CD14-positive monocyte (primary cell): ENCODE results near the gene TTC7B. TPM values are rescaled to one million over a fixed set of nuclear protein-coding genes. Genes with fewer than 3 reads are reported as not detected.

ENCODE experiments used
- DNase-seq, 3 donors: peaks; one replicate each; pipeline ENCODE4 v3.0.0-alpha.2; 2011 to 2022
- H2AFZ ChIP-seq: 2 replicates; pipeline ENCODE4 v1.6.0; 2012; ENCODE audit warnings: mild to moderate bottlenecking, low read depth, low read length, inconsistent platforms; ENCODE audit not compliant: insufficient read depth, poor library complexity, severe bottlenecking
- H3K27ac ChIP-seq, 2 donors: 1 replicate in 1 of 2; 2 replicates in 1 of 2; pipeline ENCODE4 v1.5.1; 2012 to 2013; ENCODE audit warnings: low read length in 2 of 2, control low read depth in 1 of 2, inconsistent platforms in 1 of 2, low read depth in 1 of 2, mild to moderate bottlenecking in 1 of 2
- H3K27me3 ChIP-seq, 2 donors: one replicate each; pipeline versions ENCODE4 v1.6.0 to v1.6.1; 2011 to 2013; ENCODE audit warnings: low read length in 2 of 2; ENCODE audit not compliant: control insufficient read depth in 2 of 2, insufficient read depth in 2 of 2
- H3K36me3 ChIP-seq, 2 donors: replicated peaks in 1 of 2; 1 replicate in 1 of 2; 2 replicates in 1 of 2; pipeline versions ENCODE4 v1.5.1 to v1.6.1; 2012 to 2013; ENCODE audit warnings: low read length in 2 of 2, control low read depth in 1 of 2, inconsistent platforms in 1 of 2, mild to moderate bottlenecking in 1 of 2; ENCODE audit not compliant: insufficient read depth in 2 of 2, control insufficient read depth in 1 of 2
- H3K4me1 ChIP-seq, 2 donors: 1 replicate in 1 of 2; 2 replicates in 1 of 2; pipeline versions ENCODE4 v1.5.1 to v1.6.1; 2012 to 2013; ENCODE audit warnings: low read length in 2 of 2, control low read depth in 1 of 2, inconsistent platforms in 1 of 2, mild to moderate bottlenecking in 1 of 2, moderate library complexity in 1 of 2; ENCODE audit not compliant: insufficient read depth in 2 of 2, control insufficient read depth in 1 of 2
- H3K4me2 ChIP-seq: replicated peaks from 2 replicates; pipeline ENCODE3; 2012; ENCODE audit warnings: low read length, moderate library complexity, mild to moderate bottlenecking; ENCODE audit not compliant: poor library complexity, severe bottlenecking; ENCODE audit errors: extremely low read depth
- H3K4me3 ChIP-seq, 3 experiments: fragments of 200-600 bp in 1 of 3; sonication (generic) in 1 of 3; replicated peaks in 1 of 3; 1 replicate in 2 of 3; 2 replicates in 1 of 3; pipeline ENCODE4 v1.5.1; 2011 to 2013; ENCODE audit warnings: low read length in 3 of 3, mild to moderate bottlenecking in 3 of 3, control low read depth in 2 of 3, low read depth in 2 of 3, inconsistent platforms in 1 of 3, moderate library complexity in 1 of 3
- H3K79me2 ChIP-seq: 2 replicates; pipeline ENCODE4 v1.6.0; 2012; ENCODE audit warnings: mild to moderate bottlenecking, control low read depth, inconsistent platforms, low read length, moderate library complexity; ENCODE audit not compliant: insufficient read depth
- H3K9ac ChIP-seq: 2 replicates; pipeline ENCODE4 v1.6.0; 2017; ENCODE audit warnings: low read length, mild to moderate bottlenecking; ENCODE audit not compliant: insufficient read depth, poor library complexity, severe bottlenecking
- H3K9me3 ChIP-seq, 2 donors: replicated peaks in 1 of 2; 1 replicate in 1 of 2; 2 replicates in 1 of 2; pipeline versions ENCODE4 v1.5.1 to v1.6.1; 2012 to 2013; ENCODE audit warnings: low read length in 2 of 2, control low read depth in 1 of 2; ENCODE audit not compliant: control insufficient read depth in 1 of 2, insufficient read depth in 1 of 2
- H4K20me1 ChIP-seq: 2 replicates; pipeline ENCODE4 v1.6.0; 2012; ENCODE audit warnings: mild to moderate bottlenecking, low read length, control low read depth, moderate library complexity; ENCODE audit not compliant: insufficient read depth
- H3K27ac Mint-ChIP-seq, 7 donors: one replicate each; pipeline ENCODE4 v1.8.0; 2020; ENCODE audit warnings: mild to moderate bottlenecking in 7 of 7, mixed read lengths in 7 of 7, moderate library complexity in 6 of 7, inconsistent platforms in 2 of 7
- H3K27me3 Mint-ChIP-seq, 3 donors: one replicate each; pipeline ENCODE4 v1.8.0; 2021 to 2022; ENCODE audit warnings: low read depth in 3 of 3, mild to moderate bottlenecking in 3 of 3, mixed read lengths in 3 of 3, moderate library complexity in 3 of 3, inconsistent platforms in 1 of 3
- H3K36me3 Mint-ChIP-seq, 2 donors: one replicate each; pipeline ENCODE4 v1.8.0; 2020; ENCODE audit warnings: mixed read lengths in 2 of 2, inconsistent platforms in 1 of 2, mild to moderate bottlenecking in 1 of 2
- H3K4me1 Mint-ChIP-seq: one replicate; pipeline ENCODE4 v1.8.0; 2020; ENCODE audit warnings: mild to moderate bottlenecking, mixed read lengths
- H3K4me3 Mint-ChIP-seq, 2 donors: one replicate each; pipeline ENCODE4 v1.8.0; 2020; ENCODE audit warnings: mild to moderate bottlenecking in 2 of 2, mixed read lengths in 2 of 2, moderate library complexity in 1 of 2
- H3K9me3 Mint-ChIP-seq, 7 donors: one replicate each; pipeline ENCODE4 v1.8.0; 2020 to 2022; ENCODE audit warnings: mixed read lengths in 7 of 7, mild to moderate bottlenecking in 6 of 7, moderate library complexity in 6 of 7, inconsistent platforms in 2 of 7
- WGBS: methylation state at CpG from one replicate; pipeline ENCODE4 v1.1.5; 2013; ENCODE audit warnings: missing lambda C conversion rate; ENCODE audit not compliant: insufficient coverage; 5-methylcytosine and 5-hydroxymethylcytosine counted together
- intact Hi-C, 2 donors: fragments of 100-400 bp; cut with micrococcal nuclease; formaldehyde crosslinking; loops; one replicate each; pipeline versions ENCODE4 v1.15.0 to v1.15.1; 2023
- polyA plus RNA-seq, 3 donors: library from polyadenylated mRNA; depleted of rRNA in 1 of 3; unstranded in 2 of 3; stranded (reverse) in 1 of 3; fragments of 300-500 nt in 2 of 3; fragments of >200 nt in 1 of 3; fragmentation: Illumina TruSeq in 2 of 3; gene quantifications; 1 replicate in 2 of 3; 2 replicates in 1 of 3; pipeline ENCODE4 v1.2.3, GENCODE V29; 2012 to 2021
- TF ChIP-seq, protein P1 (sequence below): fragments of 200-600 bp; IDR thresholded peaks from one replicate; pipeline ENCODE4 v1.8.0; 2022; ENCODE audit warnings: antibody characterized with exemption, mild to moderate bottlenecking

The TTC7B gene
- polyA plus RNA-seq, 3 donors, result 0.87 to 2.6 (median 1.2) TPM

DNA sequence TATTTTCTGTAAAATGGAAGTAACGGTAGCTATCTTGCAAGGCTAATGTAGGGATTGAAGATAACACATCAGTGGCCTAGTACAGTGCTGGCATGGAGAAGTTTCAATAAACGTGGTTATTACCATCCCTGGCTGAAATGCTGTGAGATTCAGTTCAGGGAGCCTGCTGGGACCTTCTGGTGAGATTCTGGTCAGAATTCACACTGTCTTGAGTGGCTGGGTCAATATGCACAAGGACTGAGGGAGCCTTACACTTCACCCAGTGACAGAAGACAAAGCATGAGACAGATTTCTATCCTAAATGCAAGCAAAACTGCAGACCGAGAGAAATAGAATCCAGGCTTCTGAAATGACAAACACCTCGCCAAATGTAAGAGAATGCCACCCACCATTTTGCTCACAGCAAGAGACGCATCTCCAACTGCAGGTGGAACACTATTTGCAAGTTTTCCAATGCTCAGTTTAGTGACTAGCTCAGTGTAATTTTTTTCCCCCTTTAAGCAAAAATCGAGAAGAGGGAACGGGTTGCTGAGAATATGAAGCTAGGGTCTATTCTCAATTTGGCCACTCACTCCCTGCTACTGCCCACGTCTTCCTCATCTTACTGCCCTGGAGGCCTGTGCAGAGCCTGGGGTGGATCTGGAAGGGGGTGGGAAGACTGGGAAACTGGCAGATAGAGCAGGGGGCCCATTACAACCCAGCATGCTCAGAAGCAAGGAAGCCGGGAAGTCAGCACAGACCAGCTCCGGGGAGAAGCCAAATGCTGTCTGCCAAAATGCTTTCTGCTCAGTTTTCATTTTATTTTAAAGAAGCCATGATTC, 201.3 kb downstream of the TTC7B start:
- H3K9me3 Mint-ChIP-seq, result no peaks in the 10 kb centered on the region
- Histone ChIP-seq H3K79me2 (no peaks in the 10 kb centered on the region), H3K9ac (no peak overlapping the region), H3K4me2 (no peak overlapping the region), H3K27me3 (no peaks in the 10 kb centered on the region), H4K20me1 (no peaks in the 10 kb centered on the region), H3K4me3 (no peak overlapping the region), H3K9me3 (no peaks in the 10 kb centered on the region), H3K4me1 (peaks cover 26 to 28% of the 10 kb centered on the region in 2 donors), H3K36me3 (no peaks in the 10 kb centered on the region), H3K27ac (no peak overlapping the region), H2AFZ (no peak overlapping the region)
- DNase-seq, result no peak
- 96% methylated on average over 6 of the region's 10 CpGs for WGBS
- intact Hi-C loops, result no loop called here
- no peaks in the 10 kb centered on the region for H3K36me3 Mint-ChIP-seq
- H3K4me3 Mint-ChIP-seq, result no peak overlapping the region
- H3K4me1 Mint-ChIP-seq, result peaks cover 36% of the 10 kb centered on the region
- peak overlapping the region in 2 of 7 donors; percentile 14 to 41 for H3K27ac Mint-ChIP-seq
- peaks cover 0 to 3% (median 0%) of the 10 kb centered on the region in 3 donors for H3K27me3 Mint-ChIP-seq
- TF ChIP-seq, protein P1, sequence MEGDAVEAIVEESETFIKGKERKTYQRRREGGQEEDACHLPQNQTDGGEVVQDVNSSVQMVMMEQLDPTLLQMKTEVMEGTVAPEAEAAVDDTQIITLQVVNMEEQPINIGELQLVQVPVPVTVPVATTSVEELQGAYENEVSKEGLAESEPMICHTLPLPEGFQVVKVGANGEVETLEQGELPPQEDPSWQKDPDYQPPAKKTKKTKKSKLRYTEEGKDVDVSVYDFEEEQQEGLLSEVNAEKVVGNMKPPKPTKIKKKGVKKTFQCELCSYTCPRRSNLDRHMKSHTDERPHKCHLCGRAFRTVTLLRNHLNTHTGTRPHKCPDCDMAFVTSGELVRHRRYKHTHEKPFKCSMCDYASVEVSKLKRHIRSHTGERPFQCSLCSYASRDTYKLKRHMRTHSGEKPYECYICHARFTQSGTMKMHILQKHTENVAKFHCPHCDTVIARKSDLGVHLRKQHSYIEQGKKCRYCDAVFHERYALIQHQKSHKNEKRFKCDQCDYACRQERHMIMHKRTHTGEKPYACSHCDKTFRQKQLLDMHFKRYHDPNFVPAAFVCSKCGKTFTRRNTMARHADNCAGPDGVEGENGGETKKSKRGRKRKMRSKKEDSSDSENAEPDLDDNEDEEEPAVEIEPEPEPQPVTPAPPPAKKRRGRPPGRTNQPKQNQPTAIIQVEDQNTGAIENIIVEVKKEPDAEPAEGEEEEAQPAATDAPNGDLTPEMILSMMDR, result no peak

DNA sequence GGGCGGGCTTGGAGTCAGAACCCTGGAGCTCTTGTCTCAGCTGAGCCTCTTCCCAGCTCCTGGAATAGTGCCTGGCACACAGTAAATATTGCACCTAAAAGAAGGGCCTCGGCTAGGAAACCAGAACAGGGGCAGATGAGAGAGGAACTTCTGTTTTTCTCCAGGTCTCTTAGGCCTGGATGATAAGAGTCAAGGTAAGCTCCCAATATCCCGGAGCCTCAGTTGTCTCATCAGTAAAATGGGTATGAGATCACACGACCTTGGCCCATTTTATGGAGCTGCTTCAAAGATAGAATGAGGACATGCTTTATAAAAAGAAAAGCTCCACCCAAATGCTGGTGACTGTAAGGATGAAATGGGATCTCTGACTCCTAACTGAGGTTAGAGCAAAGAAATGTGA, 202.2 kb downstream of the TTC7B start:
- Histone ChIP-seq H3K9ac (no peak overlapping the region), H3K36me3 (no peaks in the 10 kb centered on the region), H3K27ac (no peak overlapping the region), H3K4me1 (peaks cover 35 to 37% of the 10 kb centered on the region in 2 donors), H3K27me3 (no peaks in the 10 kb centered on the region), H3K9me3 (no peaks in the 10 kb centered on the region), H4K20me1 (no peaks in the 10 kb centered on the region), H2AFZ (no peak overlapping the region), H3K4me3 (no peak overlapping the region), H3K79me2 (no peaks in the 10 kb centered on the region), H3K4me2 (no peak overlapping the region)
- WGBS, result 96% methylated on average over 4 of the region's 4 CpGs
- TF ChIP-seq, protein P1, result no peak
- intact Hi-C loops, result no loop called here
- peaks cover 42% of the 10 kb centered on the region for H3K4me1 Mint-ChIP-seq
- no peak overlapping the region for H3K27ac Mint-ChIP-seq
- H3K36me3 Mint-ChIP-seq, result no peaks in the 10 kb centered on the region
- no peak for DNase-seq
- H3K27me3 Mint-ChIP-seq, result peaks cover 0 to 3% (median 0%) of the 10 kb centered on the region in 3 donors
- H3K9me3 Mint-ChIP-seq, result no peaks in the 10 kb centered on the region
- H3K4me3 Mint-ChIP-seq, result no peak overlapping the region
